ENCODE data around the gene COQ8B.

Gene COQ8B

GRCh38 chr19:40717325-40717879, 716 bp upstream of the COQ8B start:
- DNase-seq, result no peak

- peak; percentile 78 for DNase-seq
These were observed 630 bp downstream of the COQ8B start for GRCh38 chr19:40716031-40716481.

GRCh38 chr19:40714441-40715299, 2.0 kb downstream of the COQ8B start:
- DNase-seq, result peak; percentile 88

GRCh38 chr19:40713939-40714338, 2.7 kb downstream of the COQ8B start:
- DNase-seq, result no peak

GRCh38 chr19:40709817-40710216, 6.9 kb downstream of the COQ8B start:
- DNase-seq, result no peak

- no peak for DNase-seq
These were observed 9.1 kb downstream of the COQ8B start for GRCh38 chr19:40707615-40708014.

GRCh38 chr19:40705950-40706619, 10.6 kb downstream of the COQ8B start:
- no peak for DNase-seq

GRCh38 chr19:40705362-40705651, 11.4 kb downstream of the COQ8B start:
- DNase-seq, result no peak

- no peak for DNase-seq
These were observed 12.0 kb downstream of the COQ8B start for GRCh38 chr19:40704491-40705361.

GRCh38 chr19:40703029-40703755, 13.5 kb downstream of the COQ8B start:
- DNase-seq, result no peak

- no peak for DNase-seq
These were observed 14.2 kb downstream of the COQ8B start for GRCh38 chr19:40702337-40703012.

GRCh38 chr19:40701758-40702157, 14.9 kb downstream of the COQ8B start:
- DNase-seq, result no peak

GRCh38 chr19:40700083-40700482, 16.6 kb downstream of the COQ8B start:
- DNase-seq, result no peak

- no peak for DNase-seq
These were observed 19.7 kb downstream of the COQ8B start for GRCh38 chr19:40697007-40697406.

- no peak for DNase-seq
These were observed 20.8 kb downstream of the COQ8B start for GRCh38 chr19:40695881-40696280.

- no peak for DNase-seq
These were observed 22.8 kb downstream of the COQ8B start for GRCh38 chr19:40693896-40694295.

- DNase-seq, result no peak
These were observed 23.4 kb downstream of the COQ8B start for GRCh38 chr19:40693150-40693788.

- DNase-seq, result no peak
These were observed 24.5 kb downstream of the COQ8B start for GRCh38 chr19:40692212-40692551.

GRCh38 chr19:40691421-40692211, 25.1 kb downstream of the COQ8B start:
- no peak for DNase-seq

GRCh38 chr19:40690693-40691420, 25.8 kb downstream of the COQ8B start:
- DNase-seq, result peak; percentile 89
